A673 (cell line): ENCODE measurements around the gene RSRP1. TPM values are rescaled to one million over a fixed set of nuclear protein-coding genes. Genes with fewer than 3 reads are reported as not detected.
"Not testable (repeated sequence)": the region's sequence is repeated elsewhere in the genome, so short reads cannot be mapped to it uniquely, and the experiment has no call there.

ENCODE experiments used
- BruUV-seq: library from RNA; stranded (reverse); fragments of 400-500 nt; replicated peaks from 2 replicates; lab custom pipeline; 2021; lab: Mats Ljungman, UMichigan
- CTCF ChIA-PET: fragments of 300-600 bp; sonication (Branson Sonifier 250); formaldehyde crosslinking; loops from one replicate; lab custom pipeline; 2022; ENCODE audit warnings: antibody characterized with exemption; lab: Charles Lee
- POLR2A ChIA-PET: fragments of 300-600 bp; sonication (Branson Sonifier 250); formaldehyde crosslinking; loops from one replicate; lab custom pipeline; 2022; ENCODE audit warnings: antibody characterized with exemption; ENCODE audit not compliant: low non-redundant PET; lab: Charles Lee
- DNase-seq: peaks from one replicate; pipeline ENCODE4 v3.0.0-alpha.2; 2015; ENCODE audit warnings: low spot score
- H3K27ac ChIP-seq: fragments of 200-600 bp; sonication (generic); 2 replicates; pipeline ENCODE4 v1.5.1; 2016; ENCODE audit warnings: mixed run types, low read depth, mild to moderate bottlenecking, mixed read lengths, antibody characterized with exemption, low read length; ENCODE audit not compliant: poor library complexity, severe bottlenecking
- H3K27me3 ChIP-seq: fragments of 200-600 bp; sonication (generic); replicated peaks from 2 replicates; pipeline ENCODE4 v1.6.1; 2017; ENCODE audit warnings: mixed run types, low read depth, mild to moderate bottlenecking, mixed read lengths, antibody characterized with exemption, low read length; ENCODE audit not compliant: insufficient read depth, poor library complexity
- H3K36me3 ChIP-seq: fragments of 200-600 bp; sonication (generic); 2 replicates; pipeline ENCODE4 v1.6.1; 2016; ENCODE audit warnings: mixed run types, mild to moderate bottlenecking, mixed read lengths, antibody characterized with exemption, low read length; ENCODE audit not compliant: insufficient read depth, poor library complexity, severe bottlenecking
- H3K4me1 ChIP-seq: fragments of 200-600 bp; sonication (generic); 2 replicates; pipeline ENCODE4 v1.6.1; 2017; ENCODE audit warnings: mixed run types, mild to moderate bottlenecking, mixed read lengths, antibody characterized with exemption, low read length; ENCODE audit not compliant: insufficient read depth, poor library complexity, severe bottlenecking
- H3K4me3 ChIP-seq: fragments of 200-600 bp; sonication (generic); 2 replicates; pipeline ENCODE4 v1.5.1; 2016; ENCODE audit warnings: low read depth, mixed run types, mild to moderate bottlenecking, mixed read lengths, low read length; ENCODE audit not compliant: poor library complexity, severe bottlenecking
- H3K9me3 ChIP-seq: fragments of 200-600 bp; sonication (generic); 2 replicates; pipeline ENCODE4 v1.6.1; 2016; ENCODE audit warnings: mixed run types, low read depth, mild to moderate bottlenecking, mixed read lengths, antibody characterized with exemption, low read length; ENCODE audit not compliant: poor library complexity, severe bottlenecking
- CTCF ChIP-seq: fragments of 300-800, 200-600 bp; sonication (generic); conservative IDR thresholded peaks from 2 replicates; pipeline ENCODE4 v1.5.1; 2017; ENCODE audit warnings: low read depth, mild to moderate bottlenecking, antibody characterized with exemption, low read length, moderate library complexity, mixed read lengths
- intact Hi-C: fragments of 100-400 bp; cut with micrococcal nuclease; formaldehyde crosslinking; loops from one replicate; pipeline ENCODE4 v1.10.0; 2022; ENCODE audit not compliant: unreplicated experiment
- total RNA-seq: library from RNA; stranded (reverse); gene quantifications from 2 replicates; pipeline ENCODE4 v1.2.3, GENCODE V29; 2021

Gene RSRP1
- total RNA-seq, 1 experiment from 2014 or later, result 65.3 TPM

DNA sequence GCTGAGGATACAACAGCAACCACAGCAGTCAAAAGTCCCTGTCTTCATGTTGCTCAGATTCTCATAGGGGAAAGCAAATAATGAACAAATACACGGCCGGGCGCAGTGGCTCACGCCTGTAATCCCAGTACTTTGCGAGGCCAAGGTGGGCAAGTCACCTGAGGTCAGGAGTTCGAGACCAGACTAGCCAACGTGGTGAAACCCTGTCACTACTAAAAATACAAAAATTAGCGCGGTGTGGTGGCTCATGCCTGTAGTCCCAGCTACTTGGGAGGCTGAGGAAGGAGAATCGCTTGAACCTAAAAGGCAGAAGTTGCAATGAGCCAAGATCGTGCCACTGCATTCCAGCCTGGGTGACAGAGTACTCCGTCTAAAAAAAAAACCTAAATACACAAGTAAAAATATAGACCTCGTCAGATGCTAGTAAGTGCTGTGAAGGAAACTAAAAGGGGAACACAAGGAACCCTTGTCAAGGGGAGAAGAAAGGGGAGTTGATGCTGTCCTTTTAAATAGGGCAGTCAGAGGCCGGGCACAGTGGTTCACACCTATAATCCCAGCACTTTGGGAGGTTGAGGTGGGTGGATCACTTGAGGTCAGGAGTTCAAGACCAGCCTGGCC, 21.0 kb upstream of the RSRP1 start:
- H3K4me3 ChIP-seq, intact Hi-C loops, BruUV-seq, H3K9me3 ChIP-seq, H3K4me1 ChIP-seq, CTCF ChIA-PET, H3K36me3 ChIP-seq, H3K27me3 ChIP-seq, DNase-seq, POLR2A ChIA-PET, H3K27ac ChIP-seq: not testable (repeated sequence)

GRCh38 chr1:25267288-25268142, 20.3 kb upstream of the RSRP1 start:
- POLR2A ChIA-PET, intact Hi-C loops, BruUV-seq: not testable (repeated sequence)

GRCh38 chr1:25266554-25267287, 19.5 kb upstream of the RSRP1 start:
- H3K36me3 ChIP-seq, POLR2A ChIA-PET, H3K4me3 ChIP-seq, H3K27me3 ChIP-seq, intact Hi-C loops, DNase-seq, BruUV-seq, CTCF ChIA-PET, H3K4me1 ChIP-seq, H3K27ac ChIP-seq, H3K9me3 ChIP-seq: not testable (repeated sequence)

More at GRCh38 chr1:25267288-25268142, 20.3 kb upstream of the RSRP1 start:
- H3K27me3 ChIP-seq, H3K27ac ChIP-seq, CTCF ChIA-PET, H3K4me1 ChIP-seq, H3K9me3 ChIP-seq, H3K36me3 ChIP-seq, H3K4me3 ChIP-seq, DNase-seq: not testable (repeated sequence)

DNA sequence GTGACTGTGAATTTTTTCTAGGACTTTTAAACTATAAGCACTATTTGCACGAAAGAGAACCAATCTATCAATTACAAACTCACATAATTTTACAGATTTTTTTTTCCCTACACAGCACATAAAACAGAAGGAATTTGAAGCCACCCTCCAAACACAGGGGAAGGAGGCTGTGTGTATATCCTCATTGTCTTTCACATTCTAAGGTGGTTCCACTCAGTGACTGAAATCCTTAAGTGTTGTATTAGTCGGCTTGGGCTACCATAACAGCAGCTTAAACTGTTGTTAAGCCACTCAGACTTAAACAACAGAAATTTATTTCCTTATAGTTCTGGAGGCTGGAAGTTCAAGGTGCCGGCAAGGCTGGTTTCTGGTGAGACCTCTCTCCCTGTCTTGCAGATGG, 13.1 kb upstream of the RSRP1 start:
- H3K9me3 ChIP-seq, H3K36me3 ChIP-seq, H3K4me3 ChIP-seq, CTCF ChIA-PET, H3K27ac ChIP-seq, H3K4me1 ChIP-seq, H3K27me3 ChIP-seq, POLR2A ChIA-PET, intact Hi-C loops, BruUV-seq: not testable (repeated sequence)
- DNase-seq, result peak; percentile 0

DNA sequence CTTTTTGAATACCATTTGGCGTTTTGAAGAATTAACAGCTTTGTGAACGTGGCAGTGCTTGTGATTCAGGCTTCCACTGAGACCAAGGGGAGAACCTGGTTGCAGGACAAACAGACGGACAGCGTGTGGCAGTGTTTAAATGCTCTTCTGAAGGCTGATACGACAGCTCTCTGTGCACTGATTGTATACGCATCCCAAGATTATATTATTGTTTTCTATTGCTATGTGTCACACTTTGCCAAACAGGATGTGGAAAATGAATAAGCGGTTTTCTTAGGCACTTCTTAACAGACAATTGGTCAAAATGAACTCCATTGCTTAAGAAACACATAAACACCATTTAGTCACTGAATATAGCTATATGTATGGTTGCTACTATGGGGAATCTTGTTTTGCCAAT, 12.6 kb upstream of the RSRP1 start:
- intact Hi-C loops, CTCF ChIA-PET, H3K27ac ChIP-seq, H3K9me3 ChIP-seq, BruUV-seq, H3K27me3 ChIP-seq, H3K36me3 ChIP-seq, POLR2A ChIA-PET, H3K4me1 ChIP-seq, H3K4me3 ChIP-seq: not testable (repeated sequence)
- TF ChIP-seq CTCF, result peak; percentile 38
- peak; percentile 36 for DNase-seq
